A549 (cell line): Measurements from ENCODE around the gene ASNS. TPM values are rescaled to one million over a fixed set of nuclear protein-coding genes. Genes with fewer than 3 reads are reported as not detected.

ENCODE experiments used
- ATAC-seq, 2 experiments: fragments of 200-7000 bp in 1 of 2; fragments of >200 bp in 1 of 2; cut with Nextera tagmentation in 1 of 2; cut with Tn5 transposase in 1 of 2; 3 replicates each; pipeline versions ENCODE4 v1.8.0 to v1.9.1; 2018 to 2020; ENCODE audit warnings: mild to moderate bottlenecking in 1 of 2, moderate library complexity in 1 of 2
- CTCF ChIA-PET: fragments of 300-600 bp; sonication (Branson Sonifier 250); formaldehyde crosslinking; extraction: SDS; loops from one replicate; lab custom pipeline; 2021; ENCODE audit warnings: antibody characterized with exemption, inconsistent platforms; lab: Yijun Ruan, JAX
- POLR2A ChIA-PET: fragments of 350-600 bp; formaldehyde crosslinking; extraction: SDS; loops from one replicate; lab custom pipeline; 2021; ENCODE audit warnings: antibody characterized with exemption, inconsistent platforms; lab: Yijun Ruan, JAX
- DNase-seq, 2 experiments: peaks; one replicate each; pipeline versions ENCODE4 v3.0.0 to v3.0.0-alpha.2; 2011 to 2016; ENCODE audit warnings: low read depth in 1 of 2, low spot score in 1 of 2
- FAIRE-seq: peaks from 2 replicates; lab custom pipeline; 2011; peaks lifted over from hg19 to GRCh38; lab: Jason Lieb, UNC
- H3K27ac ChIP-seq, 2 experiments: fragments of >200 bp; sonication (Bioruptor Twin); formaldehyde crosslinking; 3 replicates each; pipeline ENCODE4 v1.5.1; 2016 to 2017
- H3K4me1 ChIP-seq: fragments of >200 bp; sonication (Bioruptor Twin); formaldehyde crosslinking; 3 replicates; pipeline ENCODE4 v1.6.1; 2016
- H3K4me2 ChIP-seq: fragments of >200 bp; sonication (Bioruptor Twin); formaldehyde crosslinking; 3 replicates; pipeline ENCODE4 v1.6.1; 2016
- H3K4me3 ChIP-seq: fragments of >200 bp; sonication (Bioruptor Twin); formaldehyde crosslinking; 3 replicates; pipeline ENCODE4 v1.5.1; 2016
- H3K9me3 ChIP-seq: fragments of >200 bp; sonication (Bioruptor Twin); formaldehyde crosslinking; 3 replicates; pipeline ENCODE4 v1.6.1; 2016
- BHLHE40 ChIP-seq: IDR thresholded peaks from 2 replicates; pipeline ENCODE4 v1.6.1; 2012; ENCODE audit warnings: low read depth, low read length, inconsistent platforms
- CBX2 ChIP-seq: fragments of 200-600 bp; sonication (generic); IDR thresholded peaks from 2 replicates; pipeline ENCODE4 v1.6.1; 2016; ENCODE audit warnings: low read depth, mild to moderate bottlenecking, borderline replicate concordance
- CBX8 ChIP-seq: fragments of 200-600 bp; sonication (generic); IDR thresholded peaks from 2 replicates; pipeline ENCODE4 v1.6.1; 2016
- CEBPB ChIP-seq, 2 experiments: fragments of >200 bp in 1 of 2; sonication (Bioruptor Twin) in 1 of 2; formaldehyde crosslinking in 1 of 2; IDR thresholded peaks; 2 replicates each; pipeline ENCODE4 v1.6.1; 2012 to 2016
- FOSB ChIP-seq: fragments of 250-450 bp; sonication (Bioruptor Pico); IDR thresholded peaks from 2 replicates; pipeline ENCODE4 v1.5.0; 2020; ENCODE audit warnings: mild to moderate bottlenecking, moderate library complexity
- FOSL2 ChIP-seq, 2 experiments: fragments of 450-650 bp in 1 of 2; fragments of >200 bp in 1 of 2; sonication (Bioruptor Twin) in 1 of 2; formaldehyde crosslinking; IDR thresholded peaks; 2 replicates each; pipeline versions ENCODE4 v1.5.0 to v1.6.1; 2016 to 2020; ENCODE audit warnings: mild to moderate bottlenecking in 1 of 2, moderate library complexity in 1 of 2
- FOXS1 ChIP-seq: fragments of 250-450 bp; sonication (Bioruptor Pico); IDR thresholded peaks from 2 replicates; pipeline ENCODE4 v1.5.0; 2020; ENCODE audit warnings: mild to moderate bottlenecking, moderate library complexity
- GATA3 ChIP-seq: IDR thresholded peaks from 2 replicates; pipeline ENCODE4 v1.6.1; 2012; ENCODE audit warnings: borderline replicate concordance
- HDAC2 ChIP-seq: fragments of 200-600 bp; sonication (generic); IDR thresholded peaks from 2 replicates; pipeline ENCODE4 v1.6.1; 2016
- HES2 ChIP-seq: fragments of >200 bp; sonication (Bioruptor Twin); formaldehyde crosslinking; IDR thresholded peaks from 2 replicates; pipeline ENCODE4 v1.6.1; 2016
- HEYL ChIP-seq: fragments of 250-450 bp; sonication (Bioruptor Pico); IDR thresholded peaks from 2 replicates; pipeline ENCODE4 v1.8.0; 2021; ENCODE audit warnings: mild to moderate bottlenecking, moderate library complexity
- HOXA7 ChIP-seq: fragments of 250-450 bp; sonication (Bioruptor Pico); IDR thresholded peaks from 2 replicates; pipeline ENCODE4 v1.5.0; 2020; ENCODE audit warnings: mild to moderate bottlenecking, moderate library complexity
- HOXB13 ChIP-seq: fragments of 250-450 bp; sonication (Bioruptor Pico); IDR thresholded peaks from 2 replicates; pipeline ENCODE4 v1.5.0; 2020; ENCODE audit warnings: low read depth, mild to moderate bottlenecking, moderate library complexity
- JUN ChIP-seq, 2 experiments: fragments of >200 bp; sonication (Bioruptor Twin); formaldehyde crosslinking; IDR thresholded peaks; 2 replicates in 1 of 2; 3 replicates in 1 of 2; pipeline ENCODE4 v1.6.1; 2016 to 2017
- JUNB ChIP-seq: fragments of >200 bp; sonication (Bioruptor Twin); formaldehyde crosslinking; IDR thresholded peaks from 2 replicates; pipeline ENCODE4 v1.6.1; 2016
- KDM1A ChIP-seq: fragments of 200-600 bp; sonication (generic); IDR thresholded peaks from 2 replicates; pipeline ENCODE4 v1.6.1; 2016; ENCODE audit warnings: low read depth, mild to moderate bottlenecking
- KDM5A ChIP-seq: fragments of 200-600 bp; sonication (generic); IDR thresholded peaks from 2 replicates; pipeline ENCODE4 v1.6.1; 2016; ENCODE audit warnings: antibody characterized with exemption, mild to moderate bottlenecking
- MAX ChIP-seq: IDR thresholded peaks from 2 replicates; pipeline ENCODE4 v1.6.1; 2012
- NFE2L2 ChIP-seq: fragments of 150-350 bp; conservative IDR thresholded peaks from 2 replicates; pipeline ENCODE4 v1.6.1; 2014; ENCODE audit warnings: low read length
- NPAS2 ChIP-seq: fragments of 250-450 bp; sonication (Bioruptor Pico); IDR thresholded peaks from 2 replicates; pipeline ENCODE4 v1.8.0; 2022; ENCODE audit warnings: mild to moderate bottlenecking, moderate library complexity, borderline replicate concordance
- NR3C1 ChIP-seq: fragments of >200 bp; sonication (Bioruptor Twin); formaldehyde crosslinking; IDR thresholded peaks from 3 replicates; pipeline ENCODE4 v1.6.1; 2017
- PBX3 ChIP-seq: IDR thresholded peaks from 2 replicates; pipeline ENCODE4 v1.6.1; 2012
- RAD21 ChIP-seq, 2 experiments: fragments of >200 bp in 1 of 2; sonication (Bioruptor Twin) in 1 of 2; formaldehyde crosslinking in 1 of 2; IDR thresholded peaks in 1 of 2; conservative IDR thresholded peaks in 1 of 2; 2 replicates in 1 of 2; 3 replicates in 1 of 2; pipeline ENCODE4 v1.6.1; 2012 to 2018; ENCODE audit warnings: inconsistent platforms in 1 of 2
- RNF2 ChIP-seq: fragments of 200-600 bp; sonication (generic); IDR thresholded peaks from 2 replicates; pipeline ENCODE4 v1.6.1; 2016; ENCODE audit warnings: low read depth, mild to moderate bottlenecking, antibody characterized with exemption, moderate library complexity, borderline replicate concordance
- SMC3 ChIP-seq: fragments of >200 bp; sonication (Bioruptor Twin); formaldehyde crosslinking; IDR thresholded peaks from 3 replicates; pipeline ENCODE4 v1.6.1; 2018; ENCODE audit warnings: inconsistent platforms
- TP53 ChIP-seq: fragments of 250-450 bp; sonication (Bioruptor Pico); IDR thresholded peaks from 2 replicates; pipeline ENCODE4 v1.5.0; 2021; ENCODE audit warnings: mild to moderate bottlenecking, moderate library complexity
- ZC3H11A ChIP-seq: fragments of 450-650 bp; IDR thresholded peaks from 2 replicates; pipeline ENCODE4 v1.6.1; 2014; ENCODE audit warnings: antibody characterized with exemption, mild to moderate bottlenecking
- ZSCAN20 ChIP-seq: fragments of 250-450 bp; sonication (Bioruptor Pico); IDR thresholded peaks from 2 replicates; pipeline ENCODE4 v1.8.0; 2022; ENCODE audit warnings: mild to moderate bottlenecking, moderate library complexity
- WGBS: methylation state at CpG from one replicate; pipeline ENCODE4 v1.1.6; 2017; ENCODE audit errors: missing lambda C conversion rate; 5-methylcytosine and 5-hydroxymethylcytosine counted together
- polyA plus RNA-seq, 4 experiments: library from polyadenylated mRNA; depleted of rRNA in 3 of 4; stranded (reverse); fragments of >200 nt; fragmentation: RNase III in 1 of 4; extraction: RNeasy Plus Mini Kit Qiagen cat#74134 plus additional on column Dnase treatment in 1 of 4; gene quantifications; 2 replicates in 3 of 4; 3 replicates in 1 of 4; pipeline ENCODE4 v1.2.3, GENCODE V29; 2011 to 2017
- TF ChIP-seq, protein P1 (sequence below): IDR thresholded peaks from 2 replicates; pipeline ENCODE4 v1.6.1; 2012; ENCODE audit warnings: low read depth, borderline replicate concordance
- TF ChIP-seq, protein P2 (sequence below): fragments of 450-650 bp; IDR thresholded peaks from 2 replicates; pipeline ENCODE4 v1.6.1; 2014; ENCODE audit warnings: antibody characterized with exemption

Gene ASNS
- polyA plus RNA-seq, 2 of the 4 experiments (the other 2 are of a cell fraction), result 55.9 to 98.7 TPM

GRCh38 chr7:97844036-97844435 is 28.2 kb downstream of the ASNS start:
- no peak overlapping the region for H3K27ac ChIP-seq
- H3K9me3 ChIP-seq, result peaks cover 14% of the 10 kb centered on the region; the same call in 1 of the 3 replicates
- TF ChIP-seq HEYL (CRISPR knock-in tag) (no peak), FOXS1 (no peak), BHLHE40 (no peak), KDM5A (no peak), NR3C1 (no peak), CBX8 (no peak), ZC3H11A (no peak), CBX2 (no peak), SMC3 (no peak), PBX3 (no peak), MAX (no peak), HOXB13 (CRISPR knock-in tag) (no peak), RNF2 (no peak), KDM1A (no peak), NFE2L2 (no peak), NPAS2 (no peak)
- 37% methylated on average over 3 of the region's 3 CpGs for WGBS
- H3K4me1 ChIP-seq, result no peaks in the 10 kb centered on the region
- CTCF ChIA-PET, result interaction anchor here (0.7 to 6.6 kb wide), 5 partner anchors 8 to 1949 kb away, joined by 3 to 43 read pairs (median 10); no protein-coding TSS in a partner anchor
- H3K4me2 ChIP-seq, result no peak overlapping the region
- DNase-seq, result peak; percentile 18 to 29
- ATAC-seq, result peak; percentile 45 to 71; a peak in 4 of 6 replicates
- no peak overlapping the region for H3K4me3 ChIP-seq
- POLR2A ChIA-PET, result no interaction called here
- peak; percentile 54 for FAIRE-seq

GRCh38 chr7:97842772-97843345 is 29.3 kb downstream of the ASNS start:
- DNase-seq (no peak), ATAC-seq (no peak), FAIRE-seq (no peak)
- Histone ChIP-seq H3K4me3 (no peak overlapping the region), H3K4me1 (no peaks in the 10 kb centered on the region), H3K27ac (no peak overlapping the region), H3K9me3 (peaks cover 14% of the 10 kb centered on the region; the same call in 1 of the 3 replicates), H3K4me2 (no peak overlapping the region)
- CTCF ChIA-PET, result interaction anchor here (0.7 kb wide), 2 partner anchors 738 to 740 kb away, joined by 3 read pairs; no protein-coding TSS in a partner anchor
- TF ChIP-seq GATA3 (no peak), HOXA7 (CRISPR knock-in tag) (no peak), SMC3 (no peak), KDM1A (no peak), KDM5A (no peak), CEBPB (IDR thresholded peaks at IDR 0.05) (no peak), FOSB (no peak), RNF2 (no peak), FOXS1 (no peak), ZSCAN20 (CRISPR knock-in tag) (no peak)
- TF ChIP-seq, protein P1, sequence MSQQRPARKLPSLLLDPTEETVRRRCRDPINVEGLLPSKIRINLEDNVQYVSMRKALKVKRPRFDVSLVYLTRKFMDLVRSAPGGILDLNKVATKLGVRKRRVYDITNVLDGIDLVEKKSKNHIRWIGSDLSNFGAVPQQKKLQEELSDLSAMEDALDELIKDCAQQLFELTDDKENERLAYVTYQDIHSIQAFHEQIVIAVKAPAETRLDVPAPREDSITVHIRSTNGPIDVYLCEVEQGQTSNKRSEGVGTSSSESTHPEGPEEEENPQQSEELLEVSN, result no peak
- POLR2A ChIA-PET, result no interaction called here
- WGBS, result 58% methylated on average over 3 of the region's 27 CpGs

DNA sequence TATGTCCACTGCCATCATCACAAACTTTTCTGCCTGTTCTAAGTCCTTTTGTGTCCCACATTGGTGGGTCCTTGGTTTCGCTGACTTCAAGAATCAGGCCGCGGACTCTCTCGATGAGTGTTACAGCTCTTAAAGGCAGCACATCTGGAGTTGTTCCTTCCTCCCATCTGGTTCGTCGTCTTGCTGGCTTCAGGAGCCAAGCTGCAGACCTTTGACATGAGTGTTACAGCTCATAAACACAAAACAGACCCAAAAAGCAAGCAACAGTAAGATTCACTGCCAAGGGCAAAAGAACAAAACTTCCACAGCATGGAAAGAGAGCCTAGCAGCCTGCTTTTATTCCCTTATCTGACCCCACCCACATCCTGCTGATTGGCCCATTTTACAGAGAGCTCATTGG is 30.2 kb downstream of the ASNS start:
- Histone ChIP-seq H3K4me2 (no peak overlapping the region), H3K4me1 (no peaks in the 10 kb centered on the region), H3K9me3 (peaks cover 14% of the 10 kb centered on the region; the same call in 1 of the 3 replicates), H3K4me3 (no peak overlapping the region), H3K27ac (no peak overlapping the region)
- no peak for DNase-seq
- POLR2A ChIA-PET, result no interaction called here
- ATAC-seq, result no peak
- TF ChIP-seq, protein P2, sequence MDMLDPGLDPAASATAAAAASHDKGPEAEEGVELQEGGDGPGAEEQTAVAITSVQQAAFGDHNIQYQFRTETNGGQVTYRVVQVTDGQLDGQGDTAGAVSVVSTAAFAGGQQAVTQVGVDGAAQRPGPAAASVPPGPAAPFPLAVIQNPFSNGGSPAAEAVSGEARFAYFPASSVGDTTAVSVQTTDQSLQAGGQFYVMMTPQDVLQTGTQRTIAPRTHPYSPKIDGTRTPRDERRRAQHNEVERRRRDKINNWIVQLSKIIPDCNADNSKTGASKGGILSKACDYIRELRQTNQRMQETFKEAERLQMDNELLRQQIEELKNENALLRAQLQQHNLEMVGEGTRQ, result no peak
- TF ChIP-seq FOXS1 (no peak), NPAS2 (no peak), TP53 (CRISPR knock-in tag) (no peak), JUNB (no peak), HDAC2 (no peak), FOSL2 (IDR thresholded peaks at IDR 0.05) (no peak), FOSL2 (CRISPR knock-in tag; IDR thresholded peaks at IDR 0.05) (no peak), PBX3 (no peak), HES2 (no peak), FOSB (no peak), JUN (IDR thresholded peaks at IDR 0.05) (no peak), GATA3 (no peak), RAD21 (conservative IDR thresholded peaks at IDR 0.05 in 1 of 2, IDR thresholded peaks at IDR 0.05 in 1 of 2) (no peak), HEYL (CRISPR knock-in tag) (no peak)
- no peak for FAIRE-seq
- CTCF ChIA-PET, result interaction anchor here (0.7 kb wide), 2 partner anchors 738 to 739 kb away, joined by 3 read pairs; no protein-coding TSS in a partner anchor
- WGBS, result 60% methylated on average over 6 of the region's 6 CpGs
